Fibroblast of the conjunctiva (primary cell): ENCODE data around the gene COMP.

Experiments used
- DNase-seq: peaks from one replicate; pipeline ENCODE4 v3.0.0-alpha.2; 2010; ENCODE audit warnings: low read depth

COMP gene

GRCh38 chr19:18782559-18783225, 8.4 kb downstream of the COMP start:
- no peak for DNase-seq

GRCh38 chr19:18781885-18782527, 9.1 kb downstream of the COMP start:
- no peak for DNase-seq

- DNase-seq, result no peak
Observed at GRCh38 chr19:18781047-18781600, 10.0 kb downstream of the COMP start.

DNA sequence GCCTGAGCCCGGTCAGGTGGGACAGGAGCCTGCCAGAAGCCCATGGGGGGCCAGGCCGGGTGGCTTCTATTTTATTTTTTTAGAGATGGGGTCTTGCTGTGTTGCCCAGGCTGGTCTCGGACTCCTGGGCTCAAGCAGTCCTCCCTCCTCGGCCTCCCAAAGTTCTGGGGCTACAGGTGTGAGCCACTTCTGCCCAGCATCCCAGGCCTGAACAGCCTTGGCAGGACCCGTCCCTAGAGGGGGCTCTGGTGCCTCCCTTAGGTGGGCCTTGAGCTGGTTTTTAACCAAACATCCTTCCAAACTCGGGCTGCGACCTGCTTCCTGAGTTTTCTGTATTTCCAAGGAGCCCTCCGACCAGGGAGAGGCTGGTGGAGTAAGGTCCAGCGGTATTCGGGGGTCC, 10.5 kb downstream of the COMP start:
- DNase-seq, result no peak

- DNase-seq, result no peak
Observed at GRCh38 chr19:18780081-18780480, 11.0 kb downstream of the COMP start.

DNA sequence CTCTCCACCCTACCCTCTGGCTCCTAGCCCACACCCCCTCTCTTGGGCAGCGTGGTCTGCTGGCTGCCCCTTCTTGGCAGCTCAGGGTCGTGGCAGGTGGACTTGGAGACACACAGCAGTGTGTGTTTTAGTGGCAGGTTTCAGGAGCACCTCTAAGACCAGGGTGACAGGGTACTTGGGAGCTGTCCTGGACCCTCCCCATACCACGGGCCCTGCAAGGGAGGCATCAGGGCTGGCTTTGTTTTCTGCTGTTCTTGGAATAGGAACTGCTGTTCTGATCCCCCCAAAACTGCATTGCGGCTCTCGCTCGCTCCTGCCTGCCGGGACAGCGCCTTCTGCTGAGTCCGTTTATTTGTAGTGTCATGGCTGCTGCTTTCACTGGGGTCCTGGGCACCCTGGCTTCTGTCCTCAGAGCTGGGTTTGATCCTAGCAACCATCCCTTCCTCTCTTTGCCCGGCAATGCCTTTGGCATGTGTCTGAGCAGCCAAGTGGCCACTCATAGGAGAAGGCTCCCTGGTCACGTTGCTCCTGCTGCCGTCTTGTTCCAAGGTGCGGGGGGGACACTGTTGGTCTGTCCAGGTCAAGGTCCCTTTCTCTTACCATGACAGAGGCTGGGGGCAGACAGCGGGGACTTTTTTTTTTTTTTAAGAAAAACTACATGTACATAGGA, 12.1 kb downstream of the COMP start:
- DNase-seq, result no peak

DNA sequence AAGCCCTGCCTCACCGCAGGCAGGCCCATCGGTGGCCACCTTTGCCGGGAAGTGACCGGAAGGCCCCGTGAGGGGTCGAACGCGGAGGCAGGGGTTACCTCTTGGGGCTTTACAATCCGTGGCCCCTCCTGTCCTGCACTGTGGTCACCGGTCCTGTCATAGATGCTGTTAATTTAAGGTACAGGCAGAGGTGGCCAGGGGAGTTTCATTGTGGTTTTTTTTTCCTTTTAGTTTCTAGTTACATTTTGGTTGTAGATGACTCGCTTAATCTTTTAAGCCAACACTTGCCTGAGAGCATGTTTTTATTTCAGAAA, 13.1 kb downstream of the COMP start:
- DNase-seq, result no peak

DNA sequence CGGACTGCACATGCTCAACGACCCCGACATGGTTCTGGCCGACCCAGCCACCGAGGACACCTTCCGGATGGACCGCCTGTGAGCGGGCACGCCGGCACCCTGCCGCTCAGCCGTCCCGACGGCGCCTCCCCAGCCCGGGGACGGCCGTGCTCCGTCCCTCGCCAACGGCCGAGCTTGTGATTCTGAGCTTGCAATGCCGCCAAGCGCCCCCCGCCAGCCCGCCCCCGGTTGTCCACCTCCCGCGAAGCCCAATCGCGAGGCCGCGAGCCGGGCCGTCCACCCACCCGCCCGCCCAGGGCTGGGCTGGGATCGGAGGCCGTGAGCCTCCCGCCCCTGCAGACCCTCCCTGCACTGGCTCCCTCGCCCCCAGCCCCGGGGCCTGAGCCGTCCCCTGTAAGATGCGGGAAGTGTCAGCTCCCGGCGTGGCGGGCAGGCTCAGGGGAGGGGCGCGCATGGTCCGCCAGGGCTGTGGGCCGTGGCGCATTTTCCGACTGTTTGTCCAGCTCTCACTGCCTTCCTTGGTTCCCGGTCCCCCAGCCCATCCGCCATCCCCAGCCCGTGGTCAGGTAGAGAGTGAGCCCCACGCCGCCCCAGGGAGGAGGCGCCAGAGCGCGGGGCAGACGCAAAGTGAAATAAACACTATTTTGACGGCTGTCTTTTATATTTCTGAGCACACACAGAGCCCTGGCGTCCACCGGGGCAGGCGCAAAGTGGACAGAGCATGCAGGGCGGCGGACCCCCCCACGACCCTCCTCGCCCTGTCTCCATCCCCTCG, 13.6 kb downstream of the COMP start:
- no peak for DNase-seq

DNA sequence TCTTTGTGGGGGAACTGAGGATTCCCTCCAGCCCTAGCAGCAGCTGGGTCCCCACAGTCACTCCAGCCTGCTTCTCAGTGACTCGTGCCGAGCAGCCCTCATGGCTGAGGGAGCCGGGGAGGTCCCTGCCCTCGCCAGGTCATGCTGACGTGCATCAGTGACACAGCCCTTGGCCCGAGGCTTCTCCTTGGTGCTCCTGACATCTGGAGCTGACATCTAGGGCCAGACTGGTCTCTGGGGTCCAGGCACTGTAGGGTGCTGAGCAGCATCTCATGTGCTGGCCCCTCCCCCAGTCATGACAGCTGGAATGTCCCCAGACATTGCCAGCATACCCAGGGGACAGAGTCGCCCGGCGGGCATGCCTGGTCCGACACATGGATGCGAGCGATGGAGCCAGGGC, 14.4 kb downstream of the COMP start:
- no peak for DNase-seq

GRCh38 chr19:18776288-18776594, 14.9 kb downstream of the COMP start:
- peak; percentile 30 for DNase-seq

DNA sequence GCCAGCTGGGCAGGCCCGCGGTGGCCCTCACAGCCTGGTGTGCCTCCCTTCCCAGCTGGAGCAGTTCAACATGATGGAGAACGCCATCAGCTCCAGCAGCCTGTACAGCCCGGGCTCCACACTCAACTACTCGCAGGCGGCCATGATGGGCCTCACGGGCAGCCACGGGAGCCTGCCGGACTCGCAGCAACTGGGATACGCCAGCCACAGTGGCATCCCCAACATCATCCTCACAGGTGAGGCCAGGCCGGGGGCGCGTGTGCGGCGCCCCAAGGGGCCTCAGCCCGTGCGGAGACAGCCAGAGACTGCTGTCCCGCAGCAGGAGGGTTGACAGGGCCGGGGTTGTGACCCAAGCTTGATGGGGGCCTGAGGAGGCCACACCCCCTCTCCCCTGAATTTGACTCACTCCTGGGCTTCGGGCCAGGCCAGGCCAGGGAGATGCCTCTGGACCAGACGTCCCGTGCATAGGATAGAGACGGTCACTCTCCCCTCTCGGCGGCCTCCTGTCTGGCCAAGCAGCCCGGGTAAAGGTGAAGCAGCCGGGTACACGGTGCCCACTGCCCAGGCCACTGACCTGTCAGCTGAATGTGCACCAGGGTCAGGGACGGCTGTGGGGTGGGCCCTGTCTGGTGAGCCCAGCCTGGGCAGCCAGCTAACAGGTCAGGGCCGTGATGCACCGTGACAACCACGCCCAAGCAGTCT, 15.4 kb downstream of the COMP start:
- DNase-seq, result no peak

DNA sequence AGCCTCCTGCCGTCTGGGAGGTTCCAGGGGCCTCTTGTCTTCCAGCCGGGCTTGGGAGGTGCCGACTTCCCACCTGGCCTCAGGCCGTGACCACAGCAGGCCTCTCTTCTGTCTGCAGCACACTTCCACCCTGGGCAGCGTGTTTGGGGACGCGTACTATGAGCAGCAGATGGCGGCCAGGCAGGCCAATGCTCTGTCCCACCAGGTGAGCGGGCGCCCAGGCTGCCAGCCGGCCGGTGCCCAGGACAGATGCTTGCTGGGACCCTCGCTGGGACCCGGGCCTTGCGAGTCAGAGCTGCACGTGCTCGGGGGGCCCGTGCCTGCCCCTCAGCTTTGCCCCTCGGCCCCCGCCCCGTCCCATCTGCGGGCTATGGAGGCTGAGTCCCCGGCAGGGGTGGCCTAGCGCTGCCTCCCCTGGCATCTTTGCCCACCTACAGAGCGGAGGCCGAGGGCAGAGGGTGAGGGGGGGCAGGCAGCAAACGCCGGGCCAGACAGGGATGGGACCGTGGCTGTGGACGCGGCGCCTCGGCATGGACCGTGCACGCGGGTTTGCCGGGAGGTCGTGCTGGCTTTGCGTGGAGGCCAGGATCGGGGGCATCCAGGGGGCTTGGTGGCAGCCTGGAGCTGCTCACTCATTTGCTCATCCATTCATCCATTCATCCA, 16.2 kb downstream of the COMP start:
- no peak for DNase-seq

- DNase-seq, result no peak
Observed at GRCh38 chr19:18774107-18774506, 17.0 kb downstream of the COMP start.

GRCh38 chr19:18773682-18774081, 17.4 kb downstream of the COMP start:
- no peak for DNase-seq

DNA sequence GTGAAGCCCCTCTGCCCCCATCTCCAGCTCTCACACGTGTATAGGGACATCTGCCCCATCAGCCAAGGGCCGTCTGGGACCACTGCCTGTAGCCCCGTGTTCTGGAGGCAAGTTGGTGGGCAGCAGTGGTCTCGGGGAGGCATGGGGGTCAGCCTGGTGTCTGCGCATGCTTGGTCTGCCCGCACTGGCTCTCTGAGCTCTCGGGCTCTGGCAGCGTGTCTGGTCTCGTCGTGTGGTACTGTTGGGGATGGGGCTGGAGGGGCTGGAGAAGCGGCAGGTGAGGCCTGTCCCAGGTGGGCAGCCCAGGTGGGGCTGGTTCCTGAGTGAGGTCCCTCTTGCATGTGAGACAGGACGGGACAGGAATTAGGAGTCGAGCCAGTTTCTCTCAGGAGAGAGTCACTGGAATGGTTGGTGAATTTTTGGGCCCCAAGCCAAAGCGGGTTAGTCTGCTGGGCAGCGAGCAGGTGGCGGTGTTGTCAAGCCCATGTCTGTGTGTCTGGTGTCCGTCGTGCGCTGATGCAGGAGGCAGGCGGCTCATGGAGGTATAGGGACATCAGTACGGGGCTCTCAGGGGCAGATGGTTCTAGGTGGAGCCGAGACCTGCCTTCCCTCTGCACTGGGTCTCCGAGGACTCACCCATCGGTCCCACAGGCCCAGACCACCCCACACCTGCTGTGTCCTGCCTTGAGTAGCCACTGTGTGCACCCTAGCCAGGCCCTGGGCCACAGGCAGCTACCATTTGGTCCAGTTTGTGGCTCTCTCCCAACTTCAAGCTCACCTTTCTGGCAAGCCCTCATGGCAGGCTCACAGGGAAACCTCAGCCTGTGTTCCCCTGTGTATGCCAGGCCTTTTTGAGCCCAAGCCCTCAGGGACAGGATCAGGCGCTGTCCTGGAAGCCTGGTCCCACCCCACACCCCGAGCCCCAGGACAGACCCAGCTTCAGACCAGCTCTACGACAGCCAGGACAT, 18.2 kb downstream of the COMP start:
- no peak for DNase-seq

DNA sequence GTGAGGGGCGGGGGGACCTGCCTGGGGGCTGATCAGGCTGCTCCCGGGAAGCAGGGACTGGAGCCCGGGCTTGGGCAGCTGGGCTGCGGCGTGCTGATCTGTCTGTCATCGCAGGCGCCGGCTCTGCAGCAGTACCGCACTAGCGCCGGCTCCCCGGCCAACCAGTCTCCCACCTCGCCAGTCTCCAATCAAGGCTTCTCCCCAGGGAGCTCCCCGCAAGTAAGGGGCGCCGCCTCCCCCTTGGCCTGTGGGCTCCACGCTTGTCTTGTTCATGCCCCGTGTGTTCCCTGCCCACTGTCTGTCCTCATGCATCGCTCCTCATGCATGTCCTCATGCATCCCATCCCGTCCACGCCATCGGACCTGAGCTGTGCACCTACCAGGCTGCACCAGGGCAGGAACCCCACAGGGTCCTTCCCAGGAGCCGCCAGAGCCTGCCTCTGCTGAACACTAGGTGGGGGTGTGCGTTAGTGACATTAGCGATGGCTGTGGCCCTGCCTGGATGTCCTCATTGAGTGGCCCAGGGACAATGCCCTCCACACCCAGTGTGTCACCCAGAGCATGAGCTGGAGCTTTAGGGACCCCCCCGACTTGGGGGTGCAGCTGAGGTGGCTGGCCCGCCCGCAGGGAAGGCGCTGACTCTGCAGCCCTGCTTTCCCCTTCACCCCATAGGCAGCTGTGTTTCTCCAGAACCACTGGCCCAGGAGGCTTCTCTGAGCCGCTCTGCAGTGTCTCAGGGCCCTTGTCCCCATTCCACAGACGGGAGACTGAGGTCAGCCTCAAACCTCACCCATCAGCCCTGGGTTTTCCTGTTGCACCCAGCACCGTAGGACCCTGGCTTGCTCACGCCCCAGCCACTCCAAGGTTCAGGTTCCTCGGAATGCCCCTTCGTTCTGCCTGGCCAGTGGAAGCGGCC, 19.5 kb downstream of the COMP start:
- DNase-seq, result no peak

GRCh38 chr19:18770663-18771327, 20.3 kb downstream of the COMP start:
- DNase-seq, result no peak

DNA sequence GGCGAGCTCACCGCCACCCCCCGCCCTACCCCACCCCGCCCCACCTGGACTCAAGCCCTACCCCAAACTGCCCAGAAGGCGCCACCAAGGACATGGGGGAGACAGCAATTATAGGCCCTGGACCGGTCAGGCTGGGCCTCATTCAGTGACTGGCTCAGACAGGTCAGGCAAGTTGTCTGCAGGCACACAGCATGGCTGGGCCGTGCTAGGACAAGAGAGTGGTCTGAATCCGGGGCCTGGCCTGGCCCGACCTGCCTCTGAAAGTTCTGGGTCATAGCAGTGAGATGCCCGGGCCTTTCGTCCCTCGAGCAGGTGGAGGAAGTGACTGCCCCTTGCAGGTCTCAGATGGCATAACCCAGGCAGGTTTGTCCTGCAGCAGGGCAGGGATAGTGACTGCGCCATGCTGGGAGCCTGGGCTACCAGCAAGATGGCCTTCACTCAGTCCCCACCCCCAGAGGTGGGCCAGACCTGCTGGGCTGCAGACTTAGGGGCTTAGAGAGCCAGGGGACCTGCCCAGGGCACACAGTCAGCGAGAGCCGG, 21.0 kb downstream of the COMP start:
- DNase-seq, result no peak
